AG09309 (cell line): Measurements from ENCODE around the gene DENND1A.

Experiments used
- DNase-seq: peaks from one replicate; pipeline ENCODE4 v3.0.0-alpha.2; 2010; ENCODE audit warnings: low read depth
- H3K4me3 ChIP-seq: 2 replicates; pipeline ENCODE4 v1.5.1; 2011; ENCODE audit warnings: mild to moderate bottlenecking, low read depth, low read length, moderate library complexity; ENCODE audit not compliant: control insufficient read depth
- TF ChIP-seq, protein P1 (sequence below): IDR thresholded peaks from 2 replicates; pipeline ENCODE4 v1.5.1; 2011; ENCODE audit warnings: mild to moderate bottlenecking, low read depth, low read length, inconsistent platforms; ENCODE audit not compliant: insufficient read depth, control insufficient read depth; ENCODE audit errors: missing control alignments

Gene DENND1A

DNA sequence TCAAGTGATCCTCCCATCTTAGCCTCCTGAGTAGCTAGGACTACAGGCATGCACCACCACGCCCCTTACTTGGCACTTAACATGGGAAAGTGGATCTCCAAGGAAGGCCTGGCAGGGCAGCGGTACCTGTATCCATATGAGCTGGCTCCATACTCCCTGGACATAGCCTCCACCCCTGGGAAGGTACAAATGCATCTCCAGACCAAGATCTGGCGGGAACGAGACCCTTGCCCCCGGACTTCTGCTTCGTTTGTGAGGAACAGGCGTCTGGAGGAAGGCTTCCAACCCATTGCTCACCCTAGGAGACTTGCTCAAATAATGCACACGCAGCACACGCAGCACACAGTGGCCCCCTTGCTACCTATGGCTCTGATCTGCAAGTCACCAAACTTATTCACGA is 518.7 kb downstream of the DENND1A start:
- TF ChIP-seq, protein P1, sequence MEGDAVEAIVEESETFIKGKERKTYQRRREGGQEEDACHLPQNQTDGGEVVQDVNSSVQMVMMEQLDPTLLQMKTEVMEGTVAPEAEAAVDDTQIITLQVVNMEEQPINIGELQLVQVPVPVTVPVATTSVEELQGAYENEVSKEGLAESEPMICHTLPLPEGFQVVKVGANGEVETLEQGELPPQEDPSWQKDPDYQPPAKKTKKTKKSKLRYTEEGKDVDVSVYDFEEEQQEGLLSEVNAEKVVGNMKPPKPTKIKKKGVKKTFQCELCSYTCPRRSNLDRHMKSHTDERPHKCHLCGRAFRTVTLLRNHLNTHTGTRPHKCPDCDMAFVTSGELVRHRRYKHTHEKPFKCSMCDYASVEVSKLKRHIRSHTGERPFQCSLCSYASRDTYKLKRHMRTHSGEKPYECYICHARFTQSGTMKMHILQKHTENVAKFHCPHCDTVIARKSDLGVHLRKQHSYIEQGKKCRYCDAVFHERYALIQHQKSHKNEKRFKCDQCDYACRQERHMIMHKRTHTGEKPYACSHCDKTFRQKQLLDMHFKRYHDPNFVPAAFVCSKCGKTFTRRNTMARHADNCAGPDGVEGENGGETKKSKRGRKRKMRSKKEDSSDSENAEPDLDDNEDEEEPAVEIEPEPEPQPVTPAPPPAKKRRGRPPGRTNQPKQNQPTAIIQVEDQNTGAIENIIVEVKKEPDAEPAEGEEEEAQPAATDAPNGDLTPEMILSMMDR: no peak
- no peak overlapping the region for H3K4me3 ChIP-seq
- no peak for DNase-seq

DNA sequence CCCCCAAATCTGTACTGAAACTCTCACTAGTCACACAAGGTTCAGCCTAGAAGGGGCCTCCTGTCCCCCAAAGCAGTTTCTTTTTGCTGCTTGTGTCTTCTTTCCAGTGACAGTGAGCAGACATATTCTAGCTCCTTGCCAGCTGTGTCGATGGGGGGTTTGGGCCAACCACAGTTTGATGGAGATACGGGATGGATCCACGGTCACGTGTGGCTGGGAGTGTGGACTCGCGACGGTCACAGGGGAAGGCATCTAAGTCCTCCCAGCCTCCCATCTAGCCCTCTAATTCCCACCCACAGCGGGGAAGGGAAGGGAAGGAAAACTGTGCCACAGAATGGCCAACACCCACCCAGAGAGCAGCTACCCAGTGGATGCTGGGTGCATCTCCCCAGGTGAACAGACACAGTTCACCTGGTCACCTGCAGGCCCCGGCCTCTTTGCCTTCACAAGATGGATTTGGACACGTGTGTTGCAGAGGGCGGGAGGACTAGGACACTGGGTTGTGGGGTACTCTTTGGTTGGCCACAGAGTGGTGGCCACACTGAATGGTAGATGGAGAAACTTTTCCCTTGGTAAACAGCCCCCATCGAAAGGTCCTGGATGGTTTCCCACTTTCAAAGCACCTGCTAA is 519.5 kb downstream of the DENND1A start:
- H3K4me3 ChIP-seq: no peak overlapping the region
- no peak for DNase-seq
- TF ChIP-seq, protein P1: no peak

DNA sequence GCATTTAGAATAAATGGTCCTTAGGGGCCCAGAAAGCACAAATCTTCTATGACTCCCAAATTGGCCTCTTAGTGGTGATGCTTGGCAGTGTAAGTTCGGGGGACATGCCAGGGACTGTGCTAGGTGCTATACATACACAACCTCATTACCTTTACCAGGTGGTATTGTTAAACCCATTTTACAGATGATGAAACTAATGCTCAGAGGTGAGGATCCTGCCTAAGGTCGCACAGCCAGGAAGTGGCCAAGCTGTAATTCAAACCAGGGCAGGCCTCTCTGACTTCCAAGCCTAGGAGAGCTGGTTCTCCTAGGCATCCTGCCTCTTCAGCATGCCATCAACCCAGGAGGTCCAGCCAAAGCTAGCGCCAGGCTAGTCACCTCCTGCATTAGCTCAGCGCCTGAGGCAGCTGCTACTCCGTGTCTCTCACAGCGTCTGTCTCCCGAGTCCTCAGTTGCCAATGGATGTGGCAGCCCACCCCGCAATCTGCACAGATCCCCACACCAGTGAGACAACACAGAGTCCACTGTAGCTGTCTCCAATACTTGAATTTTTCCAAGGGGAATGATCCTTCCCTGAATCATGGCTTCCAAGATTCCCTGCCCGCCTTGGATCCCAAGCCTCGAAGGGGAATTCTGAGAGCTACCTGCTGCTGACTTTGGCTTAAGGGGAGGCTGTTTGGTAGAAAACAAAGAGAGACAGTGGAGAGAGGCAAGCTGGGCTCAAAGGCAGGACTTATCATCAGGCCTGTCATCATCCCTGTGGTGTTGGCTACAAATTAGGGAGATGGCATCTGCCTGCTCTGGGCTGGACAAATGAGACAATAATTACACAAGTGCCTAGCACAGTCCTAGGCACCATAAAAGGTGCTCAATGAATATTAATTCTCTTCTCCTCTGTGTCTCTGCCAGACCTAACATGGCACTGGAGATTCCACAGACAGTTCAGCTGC is 521.3 kb downstream of the DENND1A start:
- TF ChIP-seq, protein P1: no peak
- DNase-seq: no peak

DNA sequence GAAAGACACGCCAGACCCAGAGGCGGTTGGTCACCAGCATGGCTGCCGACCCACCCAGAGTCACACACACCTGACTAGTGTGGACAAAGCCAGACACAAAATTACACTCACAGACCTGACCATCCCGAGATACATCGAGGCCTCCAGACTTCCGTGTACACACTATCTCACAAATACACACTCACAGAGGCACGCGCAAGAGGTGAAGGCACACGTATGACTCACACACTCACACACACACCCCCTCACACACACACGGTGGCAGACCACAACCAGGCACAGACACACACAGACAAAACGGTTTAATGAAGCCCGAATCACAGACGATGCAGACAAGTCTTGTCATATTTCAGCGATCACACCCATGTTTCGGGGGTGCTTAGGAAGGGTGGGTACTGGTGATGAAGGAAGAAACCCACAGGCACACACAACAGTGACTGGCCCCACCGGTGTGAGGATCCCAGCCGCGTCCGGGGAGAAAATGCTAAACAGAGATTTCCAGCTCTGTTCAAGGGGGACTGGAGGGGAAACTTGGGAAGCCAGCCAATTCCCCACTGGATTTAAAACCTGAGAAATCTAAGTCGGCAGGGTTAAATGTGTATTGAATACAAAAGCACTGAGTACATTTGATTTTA is 522.6 kb downstream of the DENND1A start:
- TF ChIP-seq, protein P1: no peak
- H3K4me3 ChIP-seq: no peak overlapping the region
- no peak for DNase-seq

More for the DNA sequence above, 521.3 kb downstream of the DENND1A start:
- H3K4me3 ChIP-seq: no peak overlapping the region

DNA sequence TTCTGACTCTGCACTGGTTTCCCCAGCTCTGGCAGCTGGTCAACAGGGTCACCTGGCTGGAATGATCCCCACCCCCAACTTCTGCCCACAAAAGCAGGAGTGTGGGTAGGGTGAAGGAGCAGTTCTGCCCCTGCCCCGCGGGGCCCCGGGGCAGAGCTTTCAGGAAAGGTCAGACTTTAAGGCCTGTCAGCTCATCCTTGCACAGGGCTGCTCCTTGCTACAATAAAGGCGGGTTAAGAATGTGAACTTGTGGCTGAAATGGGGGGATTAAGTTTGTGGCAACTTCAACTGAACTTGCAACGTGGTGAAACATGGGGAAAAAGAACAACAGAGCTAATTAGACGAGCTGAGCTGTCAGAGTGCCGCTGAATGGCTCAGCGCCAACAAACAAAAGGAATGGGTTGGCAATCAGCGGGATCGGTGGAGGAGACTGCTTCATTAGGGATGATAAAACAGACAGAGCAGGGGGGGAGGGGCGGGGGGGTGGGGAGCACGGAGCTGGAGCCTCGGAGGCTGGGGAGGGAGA is 523.2 kb downstream of the DENND1A start:
- DNase-seq: no peak
- TF ChIP-seq, protein P1: no peak
- H3K4me3 ChIP-seq: no peak overlapping the region

DNA sequence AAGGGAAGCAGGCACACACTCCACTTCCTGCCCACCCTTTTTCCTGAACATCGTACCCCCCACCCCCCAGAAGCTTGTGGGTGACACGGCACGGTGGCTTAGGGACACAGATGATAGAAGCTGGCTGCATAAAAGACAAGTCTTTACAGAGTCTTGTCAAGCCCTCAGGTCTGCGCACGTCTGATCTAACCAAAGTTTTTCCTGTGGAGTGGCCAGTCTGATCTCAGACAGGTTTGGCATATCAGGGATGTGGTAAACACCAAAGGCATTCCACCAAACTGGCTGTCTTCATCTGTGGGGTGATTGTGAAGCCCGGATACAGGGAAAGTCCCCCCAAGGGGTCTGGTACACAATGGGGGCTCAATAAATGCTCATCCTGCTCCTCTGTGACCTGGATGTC is 523.9 kb downstream of the DENND1A start:
- H3K4me3 ChIP-seq: no peak overlapping the region
- DNase-seq: no peak
- TF ChIP-seq, protein P1: no peak
